ENCODE measurements around the gene KCNK6. TPM values are rescaled to one million over a fixed set of nuclear protein-coding genes. Genes with fewer than 3 reads are reported as not detected.

Gene KCNK6
- total RNA-seq, 2 donors from 2014 or later = 1.3 to 3.8 TPM

DNA sequence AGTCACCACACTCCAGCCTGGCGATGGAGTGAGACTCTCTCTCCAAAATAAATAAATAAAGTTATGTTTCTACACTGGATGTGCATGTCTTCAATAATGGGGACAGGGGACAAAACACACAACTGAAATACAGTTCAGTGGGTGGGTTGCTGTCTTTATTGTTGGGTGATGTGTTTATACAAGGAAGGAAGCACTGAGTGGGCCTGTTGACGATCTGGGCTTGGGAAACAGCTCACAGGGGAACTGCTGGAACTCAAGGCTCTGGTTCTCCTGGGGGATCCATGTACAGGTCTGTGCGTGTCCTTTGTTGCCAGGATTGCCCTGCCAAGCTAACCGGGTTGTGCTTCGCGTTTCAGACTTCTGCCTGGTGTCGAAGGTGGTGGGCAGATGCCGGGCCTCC lies 36.4 kb upstream of the KCNK6 start:
- Histone ChIP-seq H3K4me3 (no peak overlapping the region), H3K27me3 (no peaks in the 10 kb centered on the region), H3K36me3 (no peaks in the 10 kb centered on the region), H3K9me3 (no peaks in the 10 kb centered on the region), H3K27ac (no peak overlapping the region), H3K4me1 (peaks cover 0 to 19% of the 10 kb centered on the region in 2 donors)
- no peak for DNase-seq (ENCODE audit: low spot score)
- TF ChIP-seq, protein P1, sequence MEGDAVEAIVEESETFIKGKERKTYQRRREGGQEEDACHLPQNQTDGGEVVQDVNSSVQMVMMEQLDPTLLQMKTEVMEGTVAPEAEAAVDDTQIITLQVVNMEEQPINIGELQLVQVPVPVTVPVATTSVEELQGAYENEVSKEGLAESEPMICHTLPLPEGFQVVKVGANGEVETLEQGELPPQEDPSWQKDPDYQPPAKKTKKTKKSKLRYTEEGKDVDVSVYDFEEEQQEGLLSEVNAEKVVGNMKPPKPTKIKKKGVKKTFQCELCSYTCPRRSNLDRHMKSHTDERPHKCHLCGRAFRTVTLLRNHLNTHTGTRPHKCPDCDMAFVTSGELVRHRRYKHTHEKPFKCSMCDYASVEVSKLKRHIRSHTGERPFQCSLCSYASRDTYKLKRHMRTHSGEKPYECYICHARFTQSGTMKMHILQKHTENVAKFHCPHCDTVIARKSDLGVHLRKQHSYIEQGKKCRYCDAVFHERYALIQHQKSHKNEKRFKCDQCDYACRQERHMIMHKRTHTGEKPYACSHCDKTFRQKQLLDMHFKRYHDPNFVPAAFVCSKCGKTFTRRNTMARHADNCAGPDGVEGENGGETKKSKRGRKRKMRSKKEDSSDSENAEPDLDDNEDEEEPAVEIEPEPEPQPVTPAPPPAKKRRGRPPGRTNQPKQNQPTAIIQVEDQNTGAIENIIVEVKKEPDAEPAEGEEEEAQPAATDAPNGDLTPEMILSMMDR (IDR thresholded peaks at IDR 0.05) = no peak

DNA sequence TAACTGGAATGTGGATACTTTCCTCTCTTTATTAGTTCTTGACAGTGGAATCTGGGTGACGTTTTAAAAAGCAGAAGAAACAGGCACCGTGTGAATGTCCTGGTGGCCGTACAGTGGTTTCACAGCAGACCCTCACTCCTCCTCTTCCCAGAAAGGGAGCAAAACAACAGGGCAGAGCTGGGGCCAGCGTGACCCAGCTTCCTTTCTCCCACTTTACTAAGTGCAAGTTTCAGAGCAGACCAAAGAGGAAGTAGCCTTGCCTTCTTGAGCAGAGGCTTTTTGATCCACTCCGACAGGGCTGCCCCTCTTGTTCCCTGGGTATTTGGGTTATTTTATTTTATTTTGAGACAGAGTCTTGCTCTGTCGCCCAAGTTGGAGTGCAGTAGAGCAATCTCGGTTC lies 35.2 kb upstream of the KCNK6 start:
- TF ChIP-seq, protein P1 (IDR thresholded peaks at IDR 0.05) = no peak
- Histone ChIP-seq H3K27me3 (no peaks in the 10 kb centered on the region), H3K9me3 (no peaks in the 10 kb centered on the region), H3K4me3 (no peak overlapping the region), H3K27ac (no peak overlapping the region), H3K36me3 (no peaks in the 10 kb centered on the region), H3K4me1 (peaks cover 0 to 9% of the 10 kb centered on the region in 2 donors)
- no peak for DNase-seq (ENCODE audit: low spot score)

DNA sequence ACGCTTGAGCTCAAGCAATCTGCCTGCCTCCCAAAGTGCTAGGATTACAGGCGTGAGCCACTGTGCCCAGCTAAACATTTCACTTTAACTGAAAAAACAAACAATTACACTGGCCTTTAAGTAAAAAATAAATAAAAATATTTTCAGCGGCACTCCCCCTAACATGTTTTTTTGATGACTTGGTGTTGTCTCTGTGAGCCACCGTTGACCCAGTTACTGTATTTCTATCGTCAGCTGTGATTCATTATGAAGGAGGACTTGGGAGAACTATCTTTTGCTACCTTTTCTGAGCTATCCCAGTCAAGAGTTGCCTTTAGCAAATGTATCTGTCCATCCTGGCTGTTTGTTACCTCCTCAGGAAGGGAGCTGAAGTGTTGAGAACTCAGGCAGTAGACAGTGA lies 34.1 kb upstream of the KCNK6 start:
- Histone ChIP-seq H3K4me3 (no peak overlapping the region), H3K27me3 (no peaks in the 10 kb centered on the region), H3K36me3 (no peaks in the 10 kb centered on the region), H3K27ac (no peak overlapping the region), H3K9me3 (no peaks in the 10 kb centered on the region), H3K4me1 (peaks cover 0 to under 1% of the 10 kb centered on the region in 2 donors)
- no peak for DNase-seq (ENCODE audit: low spot score)
- TF ChIP-seq, protein P1 (IDR thresholded peaks at IDR 0.05) = no peak

DNA sequence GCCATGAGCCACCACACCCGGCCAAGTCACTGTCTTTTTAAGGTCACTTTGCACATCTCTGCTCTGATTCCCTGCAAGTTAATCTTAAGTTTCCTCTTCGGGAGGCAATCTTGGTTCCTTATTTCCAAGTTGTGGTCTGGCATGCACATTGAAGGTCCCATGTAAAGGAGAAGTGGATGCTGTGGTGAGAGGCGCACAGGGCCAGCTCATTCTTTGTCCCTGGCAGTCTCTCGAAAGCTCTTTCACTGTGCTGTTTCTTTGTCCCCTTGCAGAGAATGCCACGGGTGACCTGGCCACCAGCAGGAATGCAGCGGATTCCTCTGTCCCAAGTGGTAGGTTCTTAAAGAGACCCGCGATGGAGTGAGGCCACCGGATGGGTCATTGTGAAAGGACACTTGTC lies 32.0 kb upstream of the KCNK6 start:
- Histone ChIP-seq H3K27me3 (no peaks in the 10 kb centered on the region), H3K4me3 (no peak overlapping the region), H3K9me3 (no peaks in the 10 kb centered on the region), H3K4me1 (no peaks in the 10 kb centered on the region), H3K27ac (no peak overlapping the region), H3K36me3 (no peaks in the 10 kb centered on the region)
- TF ChIP-seq, protein P1 (IDR thresholded peaks at IDR 0.05) = no peak
- no peak for DNase-seq (ENCODE audit: low spot score)

DNA sequence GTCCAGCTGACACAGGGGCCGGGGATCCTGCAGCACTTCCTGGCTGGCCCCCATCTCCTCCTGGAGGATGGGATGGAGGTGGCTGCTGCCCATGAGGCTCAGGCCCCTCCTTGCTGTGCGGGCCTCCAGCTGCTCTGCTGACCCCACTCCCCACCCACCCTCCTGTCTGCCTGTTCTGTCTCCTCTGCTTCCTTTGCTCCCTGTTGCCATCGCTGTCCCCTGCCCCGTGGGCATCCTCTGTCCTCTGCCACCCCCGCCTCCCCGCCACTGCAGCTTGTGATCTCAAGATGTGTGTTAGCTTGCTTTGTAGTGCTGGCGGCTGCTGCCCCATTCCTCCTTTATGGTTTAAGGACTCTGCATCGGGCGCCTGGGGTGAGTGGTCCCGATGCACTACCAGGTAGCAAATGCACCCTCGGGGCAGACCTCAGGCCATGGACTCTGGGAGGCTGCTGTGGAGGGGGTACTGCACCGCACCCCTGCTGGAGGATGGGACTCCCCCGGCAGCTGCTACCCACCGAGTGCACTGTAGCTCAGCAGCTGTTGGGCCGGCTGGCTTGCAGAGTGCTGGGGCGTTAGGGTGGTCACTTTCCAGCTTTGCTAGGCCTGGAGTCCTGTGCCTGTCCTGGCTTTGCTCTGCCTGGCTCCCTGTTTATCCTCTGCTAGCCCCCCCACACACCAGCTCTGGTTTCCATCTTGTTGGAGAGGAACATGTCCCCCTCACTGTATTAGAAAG lies 31.4 kb upstream of the KCNK6 start:
- H3K36me3 ChIP-seq = no peaks in the 10 kb centered on the region
- no peaks in the 10 kb centered on the region for H3K9me3 ChIP-seq
- H3K4me1 ChIP-seq = no peaks in the 10 kb centered on the region
- H3K4me3 ChIP-seq = no peak overlapping the region
- H3K27ac ChIP-seq = no peak overlapping the region
- no peaks in the 10 kb centered on the region for H3K27me3 ChIP-seq
- TF ChIP-seq, protein P1 (IDR thresholded peaks at IDR 0.05) = no peak
- no peak for DNase-seq (ENCODE audit: low spot score)

DNA sequence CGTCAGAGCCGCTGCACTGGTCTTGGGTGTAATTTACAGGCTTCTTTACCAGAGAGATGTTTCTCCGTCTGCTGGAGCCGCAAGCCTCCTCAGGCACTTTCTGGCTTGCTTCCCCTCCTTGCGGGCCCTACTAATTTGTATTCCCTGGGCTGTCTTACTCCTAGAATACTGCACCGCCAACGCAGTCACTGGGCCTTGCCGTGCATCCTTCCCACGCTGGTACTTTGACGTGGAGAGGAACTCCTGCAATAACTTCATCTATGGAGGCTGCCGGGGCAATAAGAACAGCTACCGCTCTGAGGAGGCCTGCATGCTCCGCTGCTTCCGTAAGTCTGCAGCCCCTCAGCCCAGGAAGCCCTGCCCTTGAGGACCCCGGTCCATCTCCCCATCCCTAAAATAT lies 29.7 kb upstream of the KCNK6 start:
- Histone ChIP-seq H3K9me3 (no peaks in the 10 kb centered on the region), H3K36me3 (no peaks in the 10 kb centered on the region), H3K27me3 (no peaks in the 10 kb centered on the region), H3K27ac (no peak overlapping the region), H3K4me3 (no peak overlapping the region), H3K4me1 (no peaks in the 10 kb centered on the region)
- no peak for DNase-seq (ENCODE audit: low spot score)
- TF ChIP-seq, protein P1 (IDR thresholded peaks at IDR 0.05) = no peak

Data from right atrium auricular region (tissue), 2 donors.